Measurements from ENCODE around the gene CERS2. TPM values are rescaled to one million over a fixed set of nuclear protein-coding genes. Genes with fewer than 3 reads are reported as not detected.
A peak's percentile ranks its signal among the peaks of the same experiment; 100 is the strongest.

The CERS2 gene
- total RNA-seq, 1 donor from 2014 or later: 156 TPM

DNA sequence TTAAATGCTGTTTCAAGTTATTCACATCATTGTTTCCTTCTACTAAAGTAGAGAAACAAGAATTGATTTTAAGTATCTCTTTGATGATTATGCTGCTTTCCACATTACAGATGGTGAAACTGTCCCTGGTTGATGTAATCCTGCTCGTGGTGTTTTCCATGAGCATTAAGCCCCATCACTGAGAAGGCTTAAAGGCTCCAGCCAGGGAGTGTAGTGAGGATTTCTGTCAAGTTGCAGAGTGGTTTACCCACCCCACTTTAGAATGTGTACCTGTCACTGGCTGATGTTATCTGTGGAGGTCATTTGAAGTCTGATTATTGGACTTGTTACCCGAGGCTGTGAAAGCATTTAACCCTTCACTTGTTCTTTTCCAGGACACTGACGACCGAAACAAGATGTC is 12.9 kb downstream of the CERS2 start:
- TF ChIP-seq, protein P1, sequence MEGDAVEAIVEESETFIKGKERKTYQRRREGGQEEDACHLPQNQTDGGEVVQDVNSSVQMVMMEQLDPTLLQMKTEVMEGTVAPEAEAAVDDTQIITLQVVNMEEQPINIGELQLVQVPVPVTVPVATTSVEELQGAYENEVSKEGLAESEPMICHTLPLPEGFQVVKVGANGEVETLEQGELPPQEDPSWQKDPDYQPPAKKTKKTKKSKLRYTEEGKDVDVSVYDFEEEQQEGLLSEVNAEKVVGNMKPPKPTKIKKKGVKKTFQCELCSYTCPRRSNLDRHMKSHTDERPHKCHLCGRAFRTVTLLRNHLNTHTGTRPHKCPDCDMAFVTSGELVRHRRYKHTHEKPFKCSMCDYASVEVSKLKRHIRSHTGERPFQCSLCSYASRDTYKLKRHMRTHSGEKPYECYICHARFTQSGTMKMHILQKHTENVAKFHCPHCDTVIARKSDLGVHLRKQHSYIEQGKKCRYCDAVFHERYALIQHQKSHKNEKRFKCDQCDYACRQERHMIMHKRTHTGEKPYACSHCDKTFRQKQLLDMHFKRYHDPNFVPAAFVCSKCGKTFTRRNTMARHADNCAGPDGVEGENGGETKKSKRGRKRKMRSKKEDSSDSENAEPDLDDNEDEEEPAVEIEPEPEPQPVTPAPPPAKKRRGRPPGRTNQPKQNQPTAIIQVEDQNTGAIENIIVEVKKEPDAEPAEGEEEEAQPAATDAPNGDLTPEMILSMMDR (conservative IDR thresholded peaks at IDR 0.05): no peak
- Mint-ChIP-seq H3K4me1 (no peaks in the 10 kb centered on the region), H3K36me3 (ENCODE audit: low read depth) (peaks cover 48% of the 10 kb centered on the region), H3K27ac (ENCODE audit: unreplicated experiment) (peak overlapping the region; percentile 23), H3K27me3 (ENCODE audit: low read depth) (no peaks in the 10 kb centered on the region), H3K4me3 (no peak overlapping the region), H3K9me3 (no peaks in the 10 kb centered on the region)
- no peak for DNase-seq (ENCODE audit: low read depth, low spot score)

DNA sequence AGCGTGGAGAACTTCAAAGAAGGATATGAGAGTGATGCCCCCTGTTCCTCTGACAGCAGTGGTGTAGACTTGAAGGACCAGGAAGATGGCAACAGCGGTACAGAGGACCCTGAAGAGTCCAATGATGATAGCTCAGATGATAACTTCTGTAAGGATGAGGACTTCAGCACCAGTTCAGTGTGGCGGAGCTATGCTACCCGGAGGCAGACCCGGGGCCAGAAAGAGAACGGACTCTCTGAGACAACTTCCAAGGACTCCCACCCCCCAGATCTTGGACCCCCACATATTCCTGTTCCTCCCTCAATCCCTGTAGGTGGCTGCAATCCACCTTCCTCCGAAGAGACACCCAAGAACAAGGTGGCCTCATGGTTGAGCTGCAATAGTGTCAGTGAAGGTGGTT is 14.0 kb downstream of the CERS2 start:
- TF ChIP-seq, protein P1 (conservative IDR thresholded peaks at IDR 0.05): no peak
- Mint-ChIP-seq H3K4me3 (no peak overlapping the region), H3K36me3 (ENCODE audit: low read depth) (peaks cover 42% of the 10 kb centered on the region), H3K9me3 (no peaks in the 10 kb centered on the region), H3K27me3 (ENCODE audit: low read depth) (no peaks in the 10 kb centered on the region), H3K27ac (ENCODE audit: unreplicated experiment) (no peak overlapping the region), H3K4me1 (no peaks in the 10 kb centered on the region)
- no peak for DNase-seq (ENCODE audit: low read depth, low spot score)

DNA sequence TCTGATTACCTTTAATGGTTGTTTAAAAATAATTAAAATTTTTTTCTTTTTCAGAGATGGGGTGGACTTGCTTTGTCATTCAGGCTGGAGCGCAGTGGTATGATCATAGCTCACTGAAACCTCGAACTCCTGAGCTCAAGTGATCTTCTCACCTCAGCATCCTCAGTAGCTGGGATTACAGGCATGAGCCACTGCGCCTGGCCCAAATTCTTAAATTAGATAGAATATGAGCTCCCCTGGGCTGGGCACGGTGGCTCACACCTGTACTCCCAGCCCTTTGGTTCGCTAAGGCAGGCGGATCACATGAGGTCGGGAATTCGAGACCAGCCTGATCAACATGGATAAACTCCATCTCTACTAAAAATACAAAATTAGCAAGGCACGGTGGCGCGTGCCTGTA is 17.0 kb downstream of the CERS2 start:
- H3K27me3 Mint-ChIP-seq (ENCODE audit: low read depth): no peaks in the 10 kb centered on the region

DNA sequence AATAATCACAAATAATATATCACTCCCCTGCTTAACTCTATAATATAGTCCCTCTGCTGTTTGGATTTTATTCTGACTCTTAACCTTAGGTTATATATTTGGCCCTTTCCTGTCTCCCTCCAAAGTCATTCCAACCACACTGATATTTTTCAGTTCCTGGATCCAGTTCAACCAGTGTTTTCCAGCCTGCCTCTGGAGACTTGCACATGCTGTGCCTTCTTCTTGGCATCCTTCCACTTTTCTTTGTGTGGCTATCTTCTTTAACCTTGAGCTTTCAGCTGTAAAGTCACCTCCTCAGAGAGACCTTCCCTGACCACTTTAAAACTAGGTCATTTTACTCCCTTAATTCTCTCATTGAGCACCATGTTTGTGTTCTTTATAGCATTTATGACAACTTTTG is 19.4 kb downstream of the CERS2 start:
- H3K4me3 Mint-ChIP-seq: no peak overlapping the region
- no peaks in the 10 kb centered on the region for H3K9me3 Mint-ChIP-seq
- H3K36me3 Mint-ChIP-seq (ENCODE audit: low read depth): peaks cover 29% of the 10 kb centered on the region
- TF ChIP-seq, protein P1 (conservative IDR thresholded peaks at IDR 0.05): no peak
- H3K4me1 Mint-ChIP-seq: no peaks in the 10 kb centered on the region
- DNase-seq (ENCODE audit: low read depth, low spot score): no peak
- H3K27me3 Mint-ChIP-seq (ENCODE audit: low read depth): no peaks in the 10 kb centered on the region
- no peak overlapping the region for H3K27ac Mint-ChIP-seq (ENCODE audit: unreplicated experiment)

More for the DNA sequence above, 17.0 kb downstream of the CERS2 start:
- no peaks in the 10 kb centered on the region for H3K4me1 Mint-ChIP-seq
- no peaks in the 10 kb centered on the region for H3K9me3 Mint-ChIP-seq
- TF ChIP-seq, protein P1 (conservative IDR thresholded peaks at IDR 0.05): no peak
- H3K36me3 Mint-ChIP-seq (ENCODE audit: low read depth): peaks cover 33% of the 10 kb centered on the region
- H3K27ac Mint-ChIP-seq (ENCODE audit: unreplicated experiment): no peak overlapping the region
- DNase-seq (ENCODE audit: low read depth, low spot score): no peak
- no peak overlapping the region for H3K4me3 Mint-ChIP-seq

DNA sequence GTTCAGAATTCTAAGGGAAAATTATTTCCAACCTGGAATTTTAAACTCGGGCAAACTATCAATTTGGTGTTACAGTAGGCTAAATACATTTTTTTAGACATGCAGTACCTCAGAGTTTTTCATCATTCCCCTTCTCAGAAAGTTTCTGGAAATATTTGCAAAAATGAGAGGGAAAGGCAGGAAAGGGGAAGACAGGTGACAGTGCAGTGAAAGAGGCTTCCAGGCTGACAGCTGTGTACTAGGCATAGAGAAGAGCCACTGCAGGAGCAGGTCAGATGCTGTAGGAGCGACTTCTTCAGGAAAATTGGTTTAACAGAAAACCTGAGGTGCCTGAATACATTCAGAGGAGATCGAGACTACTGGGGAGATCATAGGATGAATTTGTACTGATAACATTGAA is 19.9 kb downstream of the CERS2 start:
- H3K36me3 Mint-ChIP-seq (ENCODE audit: low read depth): peaks cover 29% of the 10 kb centered on the region
- no peak overlapping the region for H3K27ac Mint-ChIP-seq (ENCODE audit: unreplicated experiment)
- no peak for DNase-seq (ENCODE audit: low read depth, low spot score)
- H3K4me1 Mint-ChIP-seq: no peaks in the 10 kb centered on the region
- H3K4me3 Mint-ChIP-seq: no peak overlapping the region
- H3K27me3 Mint-ChIP-seq (ENCODE audit: low read depth): no peaks in the 10 kb centered on the region
- TF ChIP-seq, protein P1 (conservative IDR thresholded peaks at IDR 0.05): no peak
- H3K9me3 Mint-ChIP-seq: no peaks in the 10 kb centered on the region

DNA sequence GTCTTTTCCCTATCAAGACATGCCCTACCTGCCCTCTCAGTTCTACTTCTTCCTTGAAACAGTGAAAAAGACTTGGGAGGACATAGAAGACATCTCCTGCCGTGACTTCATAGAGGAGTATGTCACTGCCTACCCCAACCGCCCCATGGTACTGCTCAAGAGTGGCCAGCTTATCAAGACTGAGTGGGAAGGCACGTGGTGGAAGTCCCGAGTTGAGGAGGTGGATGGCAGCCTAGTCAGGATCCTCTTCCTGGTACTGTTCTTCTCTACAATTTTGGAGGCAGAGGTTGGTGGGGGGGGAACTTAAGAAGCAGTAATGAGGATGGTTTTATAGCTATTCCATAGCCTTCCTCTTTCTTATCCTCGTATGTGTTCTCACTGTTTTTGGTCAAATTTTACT is 29.8 kb downstream of the CERS2 start:
- H3K4me3 Mint-ChIP-seq: no peak overlapping the region
- no peaks in the 10 kb centered on the region for H3K27me3 Mint-ChIP-seq (ENCODE audit: low read depth)
- TF ChIP-seq, protein P1 (conservative IDR thresholded peaks at IDR 0.05): no peak
- H3K4me1 Mint-ChIP-seq: no peaks in the 10 kb centered on the region
- H3K27ac Mint-ChIP-seq (ENCODE audit: unreplicated experiment): no peak overlapping the region
- DNase-seq (ENCODE audit: low read depth, low spot score): no peak
- no peaks in the 10 kb centered on the region for H3K9me3 Mint-ChIP-seq
- H3K36me3 Mint-ChIP-seq (ENCODE audit: low read depth): peaks cover 29% of the 10 kb centered on the region

Data from neural crest cell (in vitro differentiated cells).